Thyroid gland (tissue), 4 donors: ENCODE data around the gene OR2V2.

Experiments used
- POLR2A ChIP-seq, 2 donors: fragments of 450-650 bp; IDR thresholded peaks; one replicate each; pipeline ENCODE4 v1.6.1; 2017; ENCODE audit warnings: antibody characterized with exemption in 2 of 2, mild to moderate bottlenecking in 2 of 2, moderate library complexity in 1 of 2
- TF ChIP-seq, protein P1 (sequence below), 6 experiments: fragments of 200-600 bp in 3 of 6; fragments of 450-650 bp in 3 of 6; sonication (generic) in 3 of 6; IDR thresholded peaks; one replicate each; pipeline ENCODE4 v1.5.1; 2016 to 2019; ENCODE audit warnings: antibody characterized with exemption in 6 of 6, mild to moderate bottlenecking in 2 of 6, inconsistent platforms in 1 of 6, moderate library complexity in 1 of 6

DNA sequence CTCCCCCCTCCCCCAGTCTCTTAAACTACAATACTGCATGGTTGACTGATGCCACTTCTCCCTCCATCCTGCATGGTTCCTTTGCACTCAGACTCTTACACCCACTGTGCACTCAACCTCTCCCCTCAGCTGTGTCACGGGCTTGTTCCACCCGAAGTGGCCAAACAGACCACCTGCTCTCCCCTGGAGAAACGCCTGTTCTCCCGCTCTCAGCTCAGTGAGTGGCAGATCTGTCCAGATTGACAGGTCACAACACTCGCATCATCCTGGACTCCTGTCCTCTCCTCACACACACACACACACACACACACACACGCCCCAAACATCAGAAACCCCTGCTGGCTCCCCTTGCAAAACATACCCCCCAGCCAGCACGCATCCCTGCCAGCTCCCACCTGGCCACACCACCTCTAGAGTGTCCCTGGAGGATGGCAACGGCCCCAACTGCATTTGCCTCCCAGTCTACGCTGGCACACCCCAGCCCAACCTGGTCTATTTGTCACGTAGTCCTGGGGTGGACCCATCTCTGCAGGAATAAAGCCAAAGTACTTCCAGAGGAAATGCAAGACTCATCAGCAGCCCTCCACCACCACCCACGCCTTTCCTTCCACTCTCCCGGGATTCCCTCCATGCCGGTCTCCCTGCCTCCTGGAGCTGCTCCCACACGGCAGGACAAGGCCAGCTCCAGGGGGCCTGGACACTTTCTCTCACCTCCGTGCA, 19.3 kb upstream of the OR2V2 start:
- TF ChIP-seq POLR2A (IDR thresholded peaks at IDR 0.05) = no peak
- TF ChIP-seq, protein P1, sequence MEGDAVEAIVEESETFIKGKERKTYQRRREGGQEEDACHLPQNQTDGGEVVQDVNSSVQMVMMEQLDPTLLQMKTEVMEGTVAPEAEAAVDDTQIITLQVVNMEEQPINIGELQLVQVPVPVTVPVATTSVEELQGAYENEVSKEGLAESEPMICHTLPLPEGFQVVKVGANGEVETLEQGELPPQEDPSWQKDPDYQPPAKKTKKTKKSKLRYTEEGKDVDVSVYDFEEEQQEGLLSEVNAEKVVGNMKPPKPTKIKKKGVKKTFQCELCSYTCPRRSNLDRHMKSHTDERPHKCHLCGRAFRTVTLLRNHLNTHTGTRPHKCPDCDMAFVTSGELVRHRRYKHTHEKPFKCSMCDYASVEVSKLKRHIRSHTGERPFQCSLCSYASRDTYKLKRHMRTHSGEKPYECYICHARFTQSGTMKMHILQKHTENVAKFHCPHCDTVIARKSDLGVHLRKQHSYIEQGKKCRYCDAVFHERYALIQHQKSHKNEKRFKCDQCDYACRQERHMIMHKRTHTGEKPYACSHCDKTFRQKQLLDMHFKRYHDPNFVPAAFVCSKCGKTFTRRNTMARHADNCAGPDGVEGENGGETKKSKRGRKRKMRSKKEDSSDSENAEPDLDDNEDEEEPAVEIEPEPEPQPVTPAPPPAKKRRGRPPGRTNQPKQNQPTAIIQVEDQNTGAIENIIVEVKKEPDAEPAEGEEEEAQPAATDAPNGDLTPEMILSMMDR (IDR thresholded peaks at IDR 0.05) = no peak
